ENCODE results near the gene EXOC6B. TPM values are rescaled to one million over a fixed set of nuclear protein-coding genes. Genes with fewer than 3 reads are reported as not detected.
"Not testable (repeated sequence)": the region's sequence is repeated elsewhere in the genome, so short reads cannot be mapped to it uniquely, and the experiment has no call there.

Gene EXOC6B
- total RNA-seq, 1 donor from 2014 or later = 104 TPM

GRCh38 chr2:72511906-72512305, 313.9 kb downstream of the EXOC6B start:
- Mint-ChIP-seq H3K27ac (no peak overlapping the region), H3K4me1 (peaks cover 23% of the 10 kb centered on the region), H3K9me3 (peaks cover 6% of the 10 kb centered on the region), H3K36me3 (peaks cover 16% of the 10 kb centered on the region), H3K27me3 (ENCODE audit: low read depth) (no peaks in the 10 kb centered on the region), H3K4me3 (no peak overlapping the region)
- TF ChIP-seq, protein P1, sequence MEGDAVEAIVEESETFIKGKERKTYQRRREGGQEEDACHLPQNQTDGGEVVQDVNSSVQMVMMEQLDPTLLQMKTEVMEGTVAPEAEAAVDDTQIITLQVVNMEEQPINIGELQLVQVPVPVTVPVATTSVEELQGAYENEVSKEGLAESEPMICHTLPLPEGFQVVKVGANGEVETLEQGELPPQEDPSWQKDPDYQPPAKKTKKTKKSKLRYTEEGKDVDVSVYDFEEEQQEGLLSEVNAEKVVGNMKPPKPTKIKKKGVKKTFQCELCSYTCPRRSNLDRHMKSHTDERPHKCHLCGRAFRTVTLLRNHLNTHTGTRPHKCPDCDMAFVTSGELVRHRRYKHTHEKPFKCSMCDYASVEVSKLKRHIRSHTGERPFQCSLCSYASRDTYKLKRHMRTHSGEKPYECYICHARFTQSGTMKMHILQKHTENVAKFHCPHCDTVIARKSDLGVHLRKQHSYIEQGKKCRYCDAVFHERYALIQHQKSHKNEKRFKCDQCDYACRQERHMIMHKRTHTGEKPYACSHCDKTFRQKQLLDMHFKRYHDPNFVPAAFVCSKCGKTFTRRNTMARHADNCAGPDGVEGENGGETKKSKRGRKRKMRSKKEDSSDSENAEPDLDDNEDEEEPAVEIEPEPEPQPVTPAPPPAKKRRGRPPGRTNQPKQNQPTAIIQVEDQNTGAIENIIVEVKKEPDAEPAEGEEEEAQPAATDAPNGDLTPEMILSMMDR (IDR thresholded peaks at IDR 0.05; ENCODE audit: unreplicated experiment) = no peak
- no peak for DNase-seq (ENCODE audit: low spot score in 2 of 2, unreplicated experiment in 2 of 2)

- Mint-ChIP-seq H3K9me3 (peaks cover 18% of the 10 kb centered on the region), H3K27ac (peak overlapping the region; percentile 2), H3K4me1 (peaks cover 4% of the 10 kb centered on the region), H3K36me3 (peaks cover 45% of the 10 kb centered on the region), H3K27me3 (ENCODE audit: low read depth) (no peaks in the 10 kb centered on the region), H3K4me3 (no peak overlapping the region)
- DNase-seq (ENCODE audit: low spot score in 2 of 2, unreplicated experiment in 2 of 2) = no peak
- TF ChIP-seq, protein P1 (IDR thresholded peaks at IDR 0.05; ENCODE audit: unreplicated experiment) = no peak
Measured at GRCh38 chr2:72497763-72498162, 328.1 kb downstream of the EXOC6B start.

GRCh38 chr2:72496479-72496878, 329.4 kb downstream of the EXOC6B start:
- TF ChIP-seq, protein P1 (IDR thresholded peaks at IDR 0.05; ENCODE audit: unreplicated experiment) = no peak
- H3K4me3 Mint-ChIP-seq = no peak overlapping the region
- H3K4me1 Mint-ChIP-seq = peaks cover 4% of the 10 kb centered on the region
- no peak for DNase-seq (ENCODE audit: low spot score in 2 of 2, unreplicated experiment in 2 of 2)
- H3K27me3 Mint-ChIP-seq (ENCODE audit: low read depth) = no peaks in the 10 kb centered on the region
- H3K36me3 Mint-ChIP-seq = peaks cover 46% of the 10 kb centered on the region
- H3K27ac Mint-ChIP-seq = no peak overlapping the region
- H3K9me3 Mint-ChIP-seq = peaks cover 13% of the 10 kb centered on the region

DNA sequence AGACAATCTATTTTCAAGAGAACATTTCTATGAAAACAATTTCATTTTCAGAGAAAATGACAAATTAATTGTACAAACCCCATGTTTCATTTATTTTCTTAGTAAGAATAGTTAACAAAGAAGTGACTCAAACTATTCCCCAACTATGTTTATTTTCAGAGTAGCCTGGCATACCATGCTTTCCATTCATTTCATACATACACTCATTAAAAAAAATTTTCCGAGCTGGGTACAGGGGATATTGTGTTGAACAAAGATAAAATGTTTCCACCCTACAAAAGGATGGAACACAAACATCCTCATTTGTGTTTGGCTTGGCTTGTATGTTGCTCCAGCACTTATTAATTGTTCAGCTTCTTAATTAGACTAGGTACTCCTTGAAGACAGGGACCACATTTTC, 331.4 kb downstream of the EXOC6B start:
- peaks cover 49% of the 10 kb centered on the region for H3K36me3 Mint-ChIP-seq
- peaks cover 3% of the 10 kb centered on the region for H3K9me3 Mint-ChIP-seq
- no peak for DNase-seq (ENCODE audit: low spot score in 2 of 2, unreplicated experiment in 2 of 2)
- H3K27ac Mint-ChIP-seq = no peak overlapping the region
- H3K4me1 Mint-ChIP-seq = peaks cover 4% of the 10 kb centered on the region
- no peak overlapping the region for H3K4me3 Mint-ChIP-seq
- TF ChIP-seq, protein P1 (IDR thresholded peaks at IDR 0.05; ENCODE audit: unreplicated experiment) = no peak
- no peaks in the 10 kb centered on the region for H3K27me3 Mint-ChIP-seq (ENCODE audit: low read depth)

- H3K27ac Mint-ChIP-seq; H3K4me3 Mint-ChIP-seq; H3K4me1 Mint-ChIP-seq; DNase-seq (ENCODE audit: low spot score in 2 of 2, unreplicated experiment in 2 of 2); H3K27me3 Mint-ChIP-seq (ENCODE audit: low read depth): not testable (repeated sequence)
- peaks cover 38% of the 10 kb centered on the region for H3K9me3 Mint-ChIP-seq
- H3K36me3 Mint-ChIP-seq = peaks cover 70% of the 10 kb centered on the region
Measured at GRCh38 chr2:72484622-72485021, 341.2 kb downstream of the EXOC6B start.

GRCh38 chr2:72483346-72483745, 342.5 kb downstream of the EXOC6B start:
- no peak overlapping the region for H3K4me3 Mint-ChIP-seq
- TF ChIP-seq, protein P1 (IDR thresholded peaks at IDR 0.05; ENCODE audit: unreplicated experiment) = no peak
- no peak overlapping the region for H3K27ac Mint-ChIP-seq
- H3K4me1 Mint-ChIP-seq = peaks cover 6% of the 10 kb centered on the region
- peaks cover 71% of the 10 kb centered on the region for H3K36me3 Mint-ChIP-seq
- H3K9me3 Mint-ChIP-seq = peaks cover 38% of the 10 kb centered on the region
- DNase-seq (ENCODE audit: low spot score in 2 of 2, unreplicated experiment in 2 of 2) = no peak
- no peaks in the 10 kb centered on the region for H3K27me3 Mint-ChIP-seq (ENCODE audit: low read depth)
